Esophagus muscularis mucosa (tissue), 4 donors: Measurements from ENCODE around the gene TNKS2. TPM values are rescaled to one million over a fixed set of nuclear protein-coding genes. Genes with fewer than 3 reads are reported as not detected.

Source experiments
- DNase-seq: peaks from one replicate; pipeline ENCODE4 v3.0.0-alpha.2; 2017; ENCODE audit errors: extremely low spot score
- H3K27ac ChIP-seq, 4 donors: fragments of 200-600 bp; sonication (generic); replicated peaks in 1 of 4; 1 replicate in 3 of 4; 2 replicates in 1 of 4; pipeline ENCODE4 v1.5.1; 2016 to 2019; ENCODE audit warnings: mild to moderate bottlenecking in 1 of 4
- H3K27me3 ChIP-seq, 4 donors: fragments of 200-600 bp; sonication (generic); one replicate each; pipeline versions ENCODE4 v1.5.1 to v1.6.0; 2016 to 2019
- H3K36me3 ChIP-seq, 4 donors: fragments of 200-600 bp; sonication (generic); one replicate each; pipeline ENCODE4 v1.5.1; 2016 to 2019
- H3K4me1 ChIP-seq, 4 donors: fragments of 200-600 bp; sonication (generic); one replicate each; pipeline ENCODE4 v1.5.1; 2016 to 2019
- H3K4me3 ChIP-seq, 4 donors: fragments of 200-600 bp; sonication (generic); 1 replicate in 2 of 4; 2 replicates in 2 of 4; pipeline ENCODE4 v1.5.1; 2016 to 2019; ENCODE audit warnings: mild to moderate bottlenecking in 4 of 4, moderate library complexity in 1 of 4
- H3K9me3 ChIP-seq, 4 donors: fragments of 200-600 bp; sonication (generic); 1 replicate in 3 of 4; 2 replicates in 1 of 4; pipeline ENCODE4 v1.5.1; 2016 to 2019
- CTCF ChIP-seq, 3 experiments: fragments of 200-600 bp in 2 of 3; fragments of 450-650 bp in 1 of 3; sonication (generic) in 2 of 3; IDR thresholded peaks; one replicate each; pipeline ENCODE4 v1.5.1; 2017 to 2019; ENCODE audit warnings: antibody characterized with exemption in 3 of 3, mild to moderate bottlenecking in 2 of 3, moderate library complexity in 1 of 3
- EP300 ChIP-seq: sonication (generic); formaldehyde crosslinking; IDR thresholded peaks from one replicate; pipeline ENCODE4 v1.6.1; 2017; ENCODE audit warnings: antibody characterized with exemption
- POLR2A ChIP-seq: fragments of 450-650 bp; IDR thresholded peaks from one replicate; pipeline ENCODE4 v1.6.1; 2017; ENCODE audit warnings: antibody characterized with exemption, moderate library complexity, mild to moderate bottlenecking, low read depth
- POLR2AphosphoS5 ChIP-seq, 2 donors: sonication (generic); formaldehyde crosslinking; IDR thresholded peaks; one replicate each; pipeline ENCODE4 v1.6.1; 2017; ENCODE audit warnings: antibody characterized with exemption in 2 of 2
- WGBS: methylation state at CpG from one replicate; pipeline ENCODE4 v1.1.5; 2018; 5-methylcytosine and 5-hydroxymethylcytosine counted together
- intact Hi-C: fragments of 100-400 bp; cut with DNase I; formaldehyde crosslinking; loops from one replicate; pipeline ENCODE4 v1.15.1; 2023
- total RNA-seq, 4 donors: library from RNA; depleted of rRNA; stranded (reverse); fragments of >200 nt; gene quantifications; one replicate each; pipeline versions ENCODE4 v1.1.0 to v1.2.1, GENCODE V29; 2016

Gene TNKS2
- total RNA-seq, 4 donors from 2014 or later: 36.7 to 47.1 (median 43.2) TPM

GRCh38 chr10:91820144-91820543 lies 21.9 kb downstream of the TNKS2 start:
- no peak for DNase-seq
- H3K27ac ChIP-seq: no peak overlapping the region
- no peak for TF ChIP-seq POLR2A
- no peak for TF ChIP-seq CTCF (IDR thresholded peaks at IDR 0.05)
- no peak for TF ChIP-seq EP300
- no peak for TF ChIP-seq POLR2AphosphoS5 (IDR thresholded peaks at IDR 0.05)
- 84% methylated on average over 3 of the region's 3 CpGs for WGBS
- H3K27me3 ChIP-seq: no peaks in the 10 kb centered on the region
- intact Hi-C loops: loop anchor here (5.0 kb wide), 1 partner anchor 37 kb away; no protein-coding TSS in a partner anchor
- peaks cover 0 to 7% (median 2%) of the 10 kb centered on the region in 4 donors for H3K4me1 ChIP-seq
- H3K9me3 ChIP-seq: no peaks in the 10 kb centered on the region
- H3K36me3 ChIP-seq: peaks cover 48 to 97% (median 73%) of the 10 kb centered on the region in 4 donors
- H3K4me3 ChIP-seq: no peak overlapping the region

- DNase-seq: no peak
- Histone ChIP-seq H3K27me3 (no peaks in the 10 kb centered on the region), H3K4me3 (no peak overlapping the region), H3K4me1 (no peaks in the 10 kb centered on the region), H3K36me3 (peaks cover 66 to 99% (median 76%) of the 10 kb centered on the region in 4 donors), H3K27ac (no peak overlapping the region), H3K9me3 (no peaks in the 10 kb centered on the region)
- intact Hi-C loops: loop anchor here (5.0 kb wide), 1 partner anchor 33 kb away; no protein-coding TSS in a partner anchor
- 89% methylated on average over 1 of the region's 1 CpG for WGBS
- TF ChIP-seq POLR2A: no peak
- TF ChIP-seq CTCF (IDR thresholded peaks at IDR 0.05): no peak
- no peak for TF ChIP-seq POLR2AphosphoS5 (IDR thresholded peaks at IDR 0.05)
- TF ChIP-seq EP300: no peak
These were observed 25.9 kb downstream of the TNKS2 start for GRCh38 chr10:91824076-91824475.

GRCh38 chr10:91829268-91829667 lies 31.0 kb downstream of the TNKS2 start:
- no peak for TF ChIP-seq CTCF (IDR thresholded peaks at IDR 0.05)
- no peak for TF ChIP-seq EP300
- TF ChIP-seq POLR2A: no peak
- DNase-seq: no peak
- intact Hi-C loops: no loop called here
- Histone ChIP-seq H3K4me1 (no peaks in the 10 kb centered on the region), H3K9me3 (no peaks in the 10 kb centered on the region), H3K27ac (no peak overlapping the region), H3K27me3 (no peaks in the 10 kb centered on the region), H3K4me3 (no peak overlapping the region), H3K36me3 (peaks cover 63 to 100% (median 81%) of the 10 kb centered on the region in 4 donors)
- 77% methylated on average over 2 of the region's 2 CpGs for WGBS

GRCh38 chr10:91838199-91838598 lies 40.0 kb downstream of the TNKS2 start:
- H3K9me3 ChIP-seq: no peaks in the 10 kb centered on the region
- no peaks in the 10 kb centered on the region for H3K27me3 ChIP-seq
- peaks cover 49 to 97% (median 88%) of the 10 kb centered on the region in 4 donors for H3K36me3 ChIP-seq
- DNase-seq: no peak
- intact Hi-C loops: loop anchor here (10.0 kb wide), 1 partner anchor 147 kb away; no protein-coding TSS in a partner anchor
- no peaks in the 10 kb centered on the region for H3K4me1 ChIP-seq
- H3K27ac ChIP-seq: no peak overlapping the region
- TF ChIP-seq CTCF (IDR thresholded peaks at IDR 0.05) (no peak), POLR2AphosphoS5 (IDR thresholded peaks at IDR 0.05) (no peak), POLR2A (no peak), EP300 (no peak)
- WGBS: 82% methylated on average over 3 of the region's 3 CpGs
- H3K4me3 ChIP-seq: no peak overlapping the region

GRCh38 chr10:91843083-91843482 lies 44.9 kb downstream of the TNKS2 start:
- Histone ChIP-seq H3K27me3 (no peaks in the 10 kb centered on the region), H3K9me3 (no peaks in the 10 kb centered on the region), H3K27ac (no peak overlapping the region), H3K4me1 (no peaks in the 10 kb centered on the region), H3K4me3 (no peak overlapping the region), H3K36me3 (peaks cover 36 to 97% (median 84%) of the 10 kb centered on the region in 4 donors)
- intact Hi-C loops: no loop called here
- DNase-seq: no peak
- TF ChIP-seq EP300 (no peak), CTCF (IDR thresholded peaks at IDR 0.05) (no peak), POLR2AphosphoS5 (IDR thresholded peaks at IDR 0.05) (no peak), POLR2A (no peak)
